Measurements from ENCODE around the gene CCDC170.

CCDC170 gene

DNA sequence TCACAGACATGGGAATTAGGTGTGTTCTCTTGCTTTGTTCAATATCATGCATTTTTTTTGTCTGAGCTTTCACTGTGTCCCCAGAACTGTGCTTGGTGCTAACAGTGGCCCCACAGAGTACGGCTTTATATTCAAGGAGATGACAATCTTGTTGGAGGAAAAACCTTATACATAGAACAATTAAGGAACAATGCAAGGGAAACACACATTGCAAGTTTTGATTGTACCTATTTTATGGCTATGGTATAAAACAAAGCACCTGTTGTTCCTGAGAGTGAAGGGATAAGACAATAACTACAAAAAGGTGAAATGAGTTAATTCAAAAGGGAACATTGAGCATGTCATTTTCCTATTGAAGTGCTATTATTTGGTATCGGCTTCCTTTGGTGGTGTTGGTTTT lies 169.7 kb downstream of the CCDC170 start:
- no peak for FAIRE-seq

- FAIRE-seq = no peak
Observed at GRCh38 chr6:151664390-151664789, 170.6 kb downstream of the CCDC170 start.

DNA sequence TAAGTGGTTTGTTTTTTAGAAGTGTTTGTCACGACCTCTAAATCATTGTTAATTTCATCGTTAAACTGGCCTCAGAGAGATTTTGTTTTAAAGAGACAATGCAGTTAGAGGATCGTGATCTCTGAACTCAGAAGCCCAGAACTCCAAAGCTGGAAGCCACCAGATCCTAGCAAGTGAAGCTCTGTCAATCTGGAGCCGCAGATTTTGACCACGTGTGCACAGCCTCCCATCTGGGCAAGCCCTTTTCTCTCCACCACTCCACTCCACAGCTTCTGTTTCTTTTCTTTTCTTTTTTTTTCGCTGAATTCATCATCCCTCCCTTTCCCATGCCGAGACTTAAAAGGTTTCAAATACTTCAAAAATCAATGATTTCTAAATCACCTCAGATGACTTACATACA lies 171.5 kb downstream of the CCDC170 start:
- FAIRE-seq = no peak

DNA sequence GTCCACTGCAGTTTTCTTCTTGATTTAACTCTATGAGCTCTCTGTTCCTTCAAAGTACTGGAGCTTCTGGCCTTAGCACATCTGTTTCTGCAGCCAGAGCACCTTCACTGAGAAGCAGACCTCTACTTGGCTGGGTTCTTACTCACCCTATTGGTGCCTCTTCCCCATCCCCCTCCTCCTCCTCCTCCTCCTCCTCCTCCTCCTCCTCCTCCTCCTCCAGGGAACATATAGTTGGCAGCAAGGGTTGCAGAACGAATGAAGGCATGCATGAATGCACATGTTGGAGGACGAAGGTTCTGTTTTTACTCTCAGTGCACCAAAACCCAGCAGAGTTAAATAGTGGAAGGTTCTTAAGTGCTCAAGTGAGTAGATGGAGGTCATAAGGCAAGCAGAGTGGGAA lies 172.7 kb downstream of the CCDC170 start:
- FAIRE-seq = no peak

GRCh38 chr6:151669208-151669560 lies 175.4 kb downstream of the CCDC170 start:
- FAIRE-seq = no peak

GRCh38 chr6:151670116-151670515 lies 176.3 kb downstream of the CCDC170 start:
- FAIRE-seq = no peak

All from islet of Langerhans (tissue), 1 donor.